Neuronal stem cell (in vitro differentiated cells): ENCODE measurements around the gene BBIP1.

ENCODE experiments used
- DNase-seq: peaks from one replicate; pipeline ENCODE4 v3.0.0-alpha.2; 2013; ENCODE audit warnings: low spot score
- H2AFZ ChIP-seq: one replicate; pipeline ENCODE4 v1.6.1; 2013; ENCODE audit warnings: mild to moderate bottlenecking, low read length, inconsistent platforms
- H2AK5ac ChIP-seq: 2 replicates; pipeline ENCODE4 v1.6.1; 2013; ENCODE audit warnings: low read depth, mild to moderate bottlenecking, inconsistent platforms, low read length, moderate library complexity, mixed read lengths
- H2BK120ac ChIP-seq: 2 replicates; pipeline ENCODE4 v1.6.1; 2013; ENCODE audit warnings: low read depth, mild to moderate bottlenecking, inconsistent platforms, low read length, moderate library complexity, mixed read lengths
- H2BK12ac ChIP-seq: one replicate; pipeline ENCODE4 v1.6.1; 2013; ENCODE audit warnings: low read length, inconsistent platforms
- H2BK15ac ChIP-seq: 2 replicates; pipeline ENCODE4 v1.6.1; 2013; ENCODE audit warnings: mild to moderate bottlenecking, low read length, inconsistent platforms, mixed read lengths
- H2BK5ac ChIP-seq: one replicate; pipeline ENCODE4 v1.6.1; 2013; ENCODE audit warnings: inconsistent platforms, mild to moderate bottlenecking, low read length, moderate library complexity
- H3K14ac ChIP-seq: one replicate; pipeline ENCODE4 v1.6.1; 2013; ENCODE audit warnings: low read length, inconsistent platforms
- H3K18ac ChIP-seq: 2 replicates; pipeline ENCODE4 v1.6.1; 2013; ENCODE audit warnings: low read length, inconsistent platforms
- H3K23ac ChIP-seq: 2 replicates; pipeline ENCODE4 v1.6.1; 2013; ENCODE audit warnings: low read depth, mild to moderate bottlenecking, mixed read lengths, low read length, inconsistent platforms; ENCODE audit not compliant: poor library complexity
- H3K27ac ChIP-seq: replicated peaks from 3 replicates; pipeline ENCODE4 v1.5.1; 2013; ENCODE audit warnings: low read length, inconsistent platforms
- H3K27me3 ChIP-seq, 3 experiments: 2 replicates each; pipeline ENCODE4 v1.6.1; 2013; ENCODE audit warnings: low read length in 3 of 3, mild to moderate bottlenecking in 2 of 3, inconsistent platforms in 1 of 3, low read depth in 1 of 3, mixed read lengths in 1 of 3, moderate library complexity in 1 of 3; ENCODE audit not compliant: control insufficient read depth in 3 of 3, insufficient read depth in 3 of 3
- H3K36me3 ChIP-seq, 2 donors: replicated peaks in 1 of 2; 2 replicates each; pipeline ENCODE4 v1.6.1; 2013; ENCODE audit warnings: low read length in 2 of 2; ENCODE audit not compliant: control insufficient read depth in 2 of 2, insufficient read depth in 2 of 2
- H3K4ac ChIP-seq: 2 replicates; pipeline ENCODE4 v1.6.1; 2013; ENCODE audit warnings: inconsistent platforms, mild to moderate bottlenecking, low read length, moderate library complexity
- H3K4me1 ChIP-seq, 2 donors: 1 replicate in 1 of 2; 2 replicates in 1 of 2; pipeline ENCODE4 v1.6.1; 2013; ENCODE audit warnings: low read length in 2 of 2, low read depth in 1 of 2; ENCODE audit not compliant: control insufficient read depth in 2 of 2, insufficient read depth in 1 of 2
- H3K4me2 ChIP-seq: one replicate; pipeline ENCODE4 v1.6.1; 2013; ENCODE audit warnings: mild to moderate bottlenecking, low read length, inconsistent platforms; ENCODE audit not compliant: insufficient read depth, poor library complexity, severe bottlenecking
- H3K4me3 ChIP-seq, 2 donors: 2 replicates each; pipeline ENCODE4 v1.5.1; 2013; ENCODE audit warnings: low read length in 2 of 2, mild to moderate bottlenecking in 2 of 2, inconsistent platforms in 1 of 2, moderate library complexity in 1 of 2
- H3K79me1 ChIP-seq: one replicate; pipeline ENCODE4 v1.6.1; 2013; ENCODE audit warnings: low read depth, mild to moderate bottlenecking, inconsistent platforms, low read length, moderate library complexity
- H3K9ac ChIP-seq: one replicate; pipeline ENCODE4 v1.6.1; 2013; ENCODE audit warnings: mild to moderate bottlenecking, low read depth, low read length, inconsistent platforms; ENCODE audit not compliant: poor library complexity
- H3K9me3 ChIP-seq, 2 donors: replicated peaks in 1 of 2; 2 replicates each; pipeline versions ENCODE3 to v1.6.1; 2013; ENCODE audit warnings: low read length in 2 of 2, mild to moderate bottlenecking in 2 of 2, inconsistent platforms in 1 of 2, low read depth in 1 of 2, mixed read lengths in 1 of 2, moderate library complexity in 1 of 2; ENCODE audit not compliant: control insufficient read depth in 2 of 2, insufficient read depth in 1 of 2
- H4K8ac ChIP-seq: one replicate; pipeline ENCODE4 v1.6.1; 2013; ENCODE audit warnings: low read depth, mild to moderate bottlenecking, inconsistent platforms, low read length, moderate library complexity
- H4K91ac ChIP-seq: one replicate; pipeline ENCODE4 v1.6.1; 2013; ENCODE audit warnings: low read length, low read depth, mild to moderate bottlenecking, inconsistent platforms; ENCODE audit not compliant: poor library complexity
- WGBS, 2 donors: extraction: QIAGEN DNeasy Blood & Tissue Kit; methylation state at CpG; one replicate each; pipeline ENCODE4 v1.1.7; 2013; ENCODE audit warnings: missing lambda C conversion rate in 2 of 2, mixed read lengths in 1 of 2; ENCODE audit not compliant: insufficient read length in 2 of 2, insufficient replicate concordance in 1 of 2; ENCODE audit errors: extremely low coverage in 2 of 2; 5-methylcytosine and 5-hydroxymethylcytosine counted together

The BBIP1 gene

GRCh38 chr10:110857265-110858171 lies 61.5 kb downstream of the BBIP1 start:
- Histone ChIP-seq H3K36me3 (no peaks in the 10 kb centered on the region), H2BK5ac (no peak overlapping the region), H4K8ac (no peak overlapping the region), H3K9me3 (peaks cover 0 to 5% of the 10 kb centered on the region in 2 donors), H3K27ac (no peak overlapping the region), H3K79me1 (no peaks in the 10 kb centered on the region), H3K23ac (no peak overlapping the region), H3K4me1 (peaks cover 4 to 9% of the 10 kb centered on the region in 2 donors), H4K91ac (no peak overlapping the region), H2AK5ac (no peak overlapping the region), H3K4me2 (no peak overlapping the region), H2BK12ac (peak overlapping the region; percentile 51), H2BK15ac (no peak overlapping the region), H2AFZ (peak overlapping the region; percentile 85), H3K27me3 (no peaks in the 10 kb centered on the region), H2BK120ac (no peak overlapping the region), H3K18ac (peak overlapping the region; percentile 66), H3K9ac (no peak overlapping the region), H3K14ac (no peak overlapping the region), H3K4ac (no peak overlapping the region), H3K4me3 (no peak overlapping the region)
- no peak for DNase-seq
- WGBS, 2 donors: no CpG with 5 or more reads among the region's 12 CpGs

DNA sequence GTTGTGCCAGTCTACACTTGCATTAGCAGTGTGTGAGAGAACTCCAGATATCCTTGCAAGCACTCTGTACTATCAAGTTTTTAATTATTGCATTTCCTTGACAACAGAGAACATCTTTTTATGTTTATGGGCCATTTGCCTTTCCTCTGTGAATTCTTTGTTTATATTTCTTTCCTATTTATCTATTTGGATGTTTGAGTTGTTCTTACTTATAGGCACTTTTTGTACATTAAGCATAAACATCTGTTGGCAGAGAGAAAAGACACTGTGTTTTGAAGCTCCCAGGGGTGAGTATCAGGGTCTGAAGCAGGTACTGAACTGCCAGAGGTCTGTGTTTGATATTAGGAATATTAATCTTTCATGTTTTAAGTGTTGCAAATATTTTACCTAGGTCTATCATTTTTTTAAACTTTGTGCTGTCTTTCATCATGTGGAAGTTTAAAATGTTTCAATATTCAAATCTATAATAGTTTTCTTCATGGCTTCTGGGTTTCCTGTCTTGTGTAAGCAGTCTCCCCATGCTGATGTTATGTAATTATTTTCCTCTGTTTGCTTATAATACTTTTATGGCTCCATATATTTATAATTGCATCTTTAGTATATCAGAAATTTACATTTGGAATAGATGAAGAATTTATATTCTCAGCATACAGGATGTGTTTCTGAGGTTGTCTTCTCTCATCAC lies 64.9 kb downstream of the BBIP1 start:
- Histone ChIP-seq H4K8ac (no peak overlapping the region), H3K27ac (no peak overlapping the region), H3K9ac (no peak overlapping the region), H3K36me3 (no peaks in the 10 kb centered on the region), H3K4me2 (no peak overlapping the region), H2BK120ac (no peak overlapping the region), H3K27me3 (no peaks in the 10 kb centered on the region), H3K4me1 (peaks cover 4 to 9% of the 10 kb centered on the region in 2 donors), H2AK5ac (no peak overlapping the region), H2BK5ac (no peak overlapping the region), H2AFZ (no peak overlapping the region), H3K4ac (no peak overlapping the region), H3K9me3 (peaks cover 0 to 5% of the 10 kb centered on the region in 2 donors), H3K4me3 (no peak overlapping the region), H4K91ac (no peak overlapping the region), H2BK12ac (no peak overlapping the region), H3K14ac (no peak overlapping the region), H2BK15ac (no peak overlapping the region), H3K23ac (no peak overlapping the region), H3K79me1 (no peaks in the 10 kb centered on the region), H3K18ac (no peak overlapping the region)
- no peak for DNase-seq

DNA sequence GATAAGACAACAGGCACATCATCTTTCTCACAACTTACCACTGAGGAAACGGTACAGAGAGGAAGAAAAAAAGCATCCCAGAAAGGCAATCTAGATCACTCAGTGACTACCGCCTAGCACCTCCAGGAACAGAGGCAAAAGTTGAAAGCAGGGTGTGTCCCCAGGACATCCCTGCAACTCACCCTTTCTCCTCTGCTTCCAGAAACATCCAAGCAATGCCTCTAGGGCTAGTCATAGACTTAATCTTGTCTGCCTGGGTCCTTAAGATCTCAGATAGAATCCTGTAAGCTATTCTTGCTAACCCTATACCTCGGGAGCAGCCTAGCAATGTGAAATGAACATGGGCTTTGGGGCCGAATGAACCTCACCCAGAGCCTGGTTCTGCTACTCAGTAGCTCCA lies 66.0 kb downstream of the BBIP1 start:
- H2BK15ac ChIP-seq: no peak overlapping the region
- no peak overlapping the region for H2BK120ac ChIP-seq
- H3K9me3 ChIP-seq: peaks cover 0 to 5% of the 10 kb centered on the region in 2 donors
- H3K27ac ChIP-seq: no peak overlapping the region
- H3K4me2 ChIP-seq: no peak overlapping the region
- no peak overlapping the region for H2AFZ ChIP-seq
- H4K91ac ChIP-seq: no peak overlapping the region
- H3K9ac ChIP-seq: no peak overlapping the region
- H3K23ac ChIP-seq: no peak overlapping the region
- H3K27me3 ChIP-seq: no peaks in the 10 kb centered on the region
- H3K4me3 ChIP-seq: no peak overlapping the region
- H3K4me1 ChIP-seq: peaks cover 4 to 5% of the 10 kb centered on the region in 2 donors
- no peak overlapping the region for H3K4ac ChIP-seq
- no peak overlapping the region for H3K18ac ChIP-seq
- H3K14ac ChIP-seq: no peak overlapping the region
- H2BK5ac ChIP-seq: no peak overlapping the region
- peak overlapping the region; percentile 23 for H2AK5ac ChIP-seq
- DNase-seq: no peak
- no peaks in the 10 kb centered on the region for H3K79me1 ChIP-seq
- H3K36me3 ChIP-seq: no peaks in the 10 kb centered on the region
- no peak overlapping the region for H2BK12ac ChIP-seq
- no peak overlapping the region for H4K8ac ChIP-seq
- no CpG with 5 or more reads among the region's 4 CpGs for WGBS, 2 donors

- Histone ChIP-seq H3K4me3 (no peak overlapping the region), H4K8ac (no peak overlapping the region), H3K9me3 (peaks cover 0 to 5% of the 10 kb centered on the region in 2 donors), H3K27me3 (no peaks in the 10 kb centered on the region), H2BK15ac (no peak overlapping the region), H3K36me3 (no peaks in the 10 kb centered on the region), H2BK12ac (no peak overlapping the region), H3K79me1 (no peaks in the 10 kb centered on the region), H4K91ac (no peak overlapping the region), H3K14ac (no peak overlapping the region), H3K4ac (no peak overlapping the region), H3K4me1 (peaks cover 0 to under 1% of the 10 kb centered on the region in 2 donors), H2BK5ac (no peak overlapping the region), H2AFZ (no peak overlapping the region), H3K18ac (no peak overlapping the region), H2AK5ac (peak overlapping the region; percentile 12), H3K23ac (no peak overlapping the region), H3K9ac (no peak overlapping the region), H3K27ac (no peak overlapping the region), H2BK120ac (no peak overlapping the region), H3K4me2 (no peak overlapping the region)
- WGBS, 2 donors: no CpG with 5 or more reads among the region's 7 CpGs
- DNase-seq: no peak
These were observed 66.6 kb downstream of the BBIP1 start for GRCh38 chr10:110852255-110852896.
